GM12892 (cell line): ENCODE measurements around the gene NUAK1.

Experiments used
- POLR2A ChIP-seq: IDR thresholded peaks from 2 replicates; pipeline ENCODE4 v1.6.1; 2011; ENCODE audit warnings: low read depth, low read length, control low read depth
- POLR2AphosphoS5 ChIP-seq: IDR thresholded peaks from 2 replicates; pipeline ENCODE4 v1.6.1; 2011; ENCODE audit warnings: low read depth, low read length, control low read depth
- TAF1 ChIP-seq: IDR thresholded peaks from 2 replicates; pipeline ENCODE4 v1.6.1; 2011; ENCODE audit warnings: low read depth, mild to moderate bottlenecking, control low read depth, low read length, borderline replicate concordance

GRCh38 chr12:106122004-106122403, 16.8 kb downstream of the NUAK1 start:
- no peak for TF ChIP-seq POLR2A
- TF ChIP-seq POLR2AphosphoS5, result no peak
- TF ChIP-seq TAF1, result no peak
